ENCODE results near the gene PLVAP. TPM values are rescaled to one million over a fixed set of nuclear protein-coding genes. Genes with fewer than 3 reads are reported as not detected.

The PLVAP gene
- total and polyA plus RNA-seq, 9 of the 15 experiments (the other 6 are each of a cell fraction or from before 2014, with no cell fraction given), result 0.09 to 0.84 (median 0.51) TPM; not detected in 4

DNA sequence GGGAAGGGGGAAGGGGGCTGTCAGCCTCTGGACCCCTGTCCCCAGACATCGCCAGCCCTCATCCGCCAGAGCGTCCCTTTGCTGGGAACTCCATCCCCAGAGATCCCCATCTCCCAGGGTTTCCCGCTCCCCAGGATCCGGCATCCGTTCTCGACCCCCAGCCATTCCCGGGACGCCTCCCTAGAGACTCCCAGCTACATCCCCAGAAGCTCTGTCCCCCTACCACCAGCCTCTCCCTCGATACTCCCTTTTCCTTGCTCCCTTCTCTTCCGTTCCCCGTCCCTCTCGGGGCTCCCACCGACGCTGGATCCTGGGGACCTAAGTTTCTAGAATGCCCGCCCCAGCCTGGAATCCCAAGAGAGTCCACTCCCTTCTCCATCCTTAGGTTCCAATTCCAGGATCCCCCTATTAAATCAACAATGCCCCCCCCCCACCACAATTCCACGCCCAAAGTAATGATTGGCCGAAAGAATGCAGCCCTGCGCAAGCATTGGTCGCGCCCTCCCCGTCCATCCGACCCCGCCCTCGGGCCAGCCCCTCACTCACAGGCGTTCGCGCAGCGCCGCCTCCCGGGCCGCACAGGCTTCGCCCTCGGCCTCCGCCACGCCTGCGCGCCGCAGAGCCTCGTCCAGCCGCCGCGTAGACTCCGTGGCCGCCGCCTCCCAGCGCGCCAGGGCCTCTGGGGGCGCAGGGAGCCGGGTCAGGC, 13.7 kb upstream of the PLVAP start (continued):
- TF ChIP-seq, protein P1, sequence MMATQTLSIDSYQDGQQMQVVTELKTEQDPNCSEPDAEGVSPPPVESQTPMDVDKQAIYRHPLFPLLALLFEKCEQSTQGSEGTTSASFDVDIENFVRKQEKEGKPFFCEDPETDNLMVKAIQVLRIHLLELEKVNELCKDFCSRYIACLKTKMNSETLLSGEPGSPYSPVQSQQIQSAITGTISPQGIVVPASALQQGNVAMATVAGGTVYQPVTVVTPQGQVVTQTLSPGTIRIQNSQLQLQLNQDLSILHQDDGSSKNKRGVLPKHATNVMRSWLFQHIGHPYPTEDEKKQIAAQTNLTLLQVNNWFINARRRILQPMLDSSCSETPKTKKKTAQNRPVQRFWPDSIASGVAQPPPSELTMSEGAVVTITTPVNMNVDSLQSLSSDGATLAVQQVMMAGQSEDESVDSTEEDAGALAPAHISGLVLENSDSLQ (IDR thresholded peaks at IDR 0.05), result peak; percentile 73
- TF ChIP-seq NR2F6 (CRISPR knock-in tag; IDR thresholded peaks at IDR 0.05) (no peak), CREBBP (IDR thresholded peaks at IDR 0.05; ENCODE audit: low read depth, low read length) (no peak), KLF6 (CRISPR knock-in tag; IDR thresholded peaks at IDR 0.05; ENCODE audit: borderline replicate concordance) (no peak), NCOA6 (IDR thresholded peaks at IDR 0.05) (peak; percentile 50; the same call in 1 of the 2 replicates), ZNF253 (CRISPR knock-in tag; conservative IDR thresholded peaks at IDR 0.05) (no peak), RFX1 (IDR thresholded peaks at IDR 0.05) (no peak), ZNF384 (IDR thresholded peaks at IDR 0.05; ENCODE audit: low read depth, low read length) (no peak), HDAC1 (IDR thresholded peaks at IDR 0.05) (0 out of 4 replicates have a peak, but pooled peaks of 1 of the 2 experiments have one; percentile 44), BCOR (IDR thresholded peaks at IDR 0.05) (0 out of 2 replicates have a peak, but pooled peaks have one; percentile 7), RFX7 (CRISPR knock-in tag; IDR thresholded peaks at IDR 0.05) (no peak), ETV6 (IDR thresholded peaks at IDR 0.05; ENCODE audit: borderline replicate concordance in 1 of 2, low read depth in 2 of 2, low read length in 1 of 2) (no peak), ETV6 (CRISPR knock-in tag; IDR thresholded peaks at IDR 0.05; ENCODE audit: borderline replicate concordance) (no peak), SRSF9 (IDR thresholded peaks at IDR 0.05; ENCODE audit: borderline replicate concordance, low read depth, low read length) (no peak), SMARCA4 (IDR thresholded peaks at IDR 0.05) (0 out of 2 replicates have a peak, but pooled peaks have one; percentile 20)
- TF ChIP-seq, protein P2, sequence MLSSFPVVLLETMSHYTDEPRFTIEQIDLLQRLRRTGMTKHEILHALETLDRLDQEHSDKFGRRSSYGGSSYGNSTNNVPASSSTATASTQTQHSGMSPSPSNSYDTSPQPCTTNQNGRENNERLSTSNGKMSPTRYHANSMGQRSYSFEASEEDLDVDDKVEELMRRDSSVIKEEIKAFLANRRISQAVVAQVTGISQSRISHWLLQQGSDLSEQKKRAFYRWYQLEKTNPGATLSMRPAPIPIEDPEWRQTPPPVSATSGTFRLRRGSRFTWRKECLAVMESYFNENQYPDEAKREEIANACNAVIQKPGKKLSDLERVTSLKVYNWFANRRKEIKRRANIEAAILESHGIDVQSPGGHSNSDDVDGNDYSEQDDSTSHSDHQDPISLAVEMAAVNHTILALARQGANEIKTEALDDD (IDR thresholded peaks at IDR 0.05), result no peak
- TF ChIP-seq, protein P3, sequence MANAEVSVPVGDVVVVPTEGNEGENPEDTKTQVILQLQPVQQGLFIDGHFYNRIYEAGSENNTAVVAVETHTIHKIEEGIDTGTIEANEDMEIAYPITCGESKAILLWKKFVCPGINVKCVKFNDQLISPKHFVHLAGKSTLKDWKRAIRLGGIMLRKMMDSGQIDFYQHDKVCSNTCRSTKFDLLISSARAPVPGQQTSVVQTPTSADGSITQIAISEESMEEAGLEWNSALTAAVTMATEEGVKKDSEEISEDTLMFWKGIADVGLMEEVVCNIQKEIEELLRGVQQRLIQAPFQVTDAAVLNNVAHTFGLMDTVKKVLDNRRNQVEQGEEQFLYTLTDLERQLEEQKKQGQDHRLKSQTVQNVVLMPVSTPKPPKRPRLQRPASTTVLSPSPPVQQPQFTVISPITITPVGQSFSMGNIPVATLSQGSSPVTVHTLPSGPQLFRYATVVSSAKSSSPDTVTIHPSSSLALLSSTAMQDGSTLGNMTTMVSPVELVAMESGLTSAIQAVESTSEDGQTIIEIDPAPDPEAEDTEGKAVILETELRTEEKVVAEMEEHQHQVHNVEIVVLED (CRISPR knock-in tag; IDR thresholded peaks at IDR 0.05), result peak; percentile 77
- TF ChIP-seq, protein P4, sequence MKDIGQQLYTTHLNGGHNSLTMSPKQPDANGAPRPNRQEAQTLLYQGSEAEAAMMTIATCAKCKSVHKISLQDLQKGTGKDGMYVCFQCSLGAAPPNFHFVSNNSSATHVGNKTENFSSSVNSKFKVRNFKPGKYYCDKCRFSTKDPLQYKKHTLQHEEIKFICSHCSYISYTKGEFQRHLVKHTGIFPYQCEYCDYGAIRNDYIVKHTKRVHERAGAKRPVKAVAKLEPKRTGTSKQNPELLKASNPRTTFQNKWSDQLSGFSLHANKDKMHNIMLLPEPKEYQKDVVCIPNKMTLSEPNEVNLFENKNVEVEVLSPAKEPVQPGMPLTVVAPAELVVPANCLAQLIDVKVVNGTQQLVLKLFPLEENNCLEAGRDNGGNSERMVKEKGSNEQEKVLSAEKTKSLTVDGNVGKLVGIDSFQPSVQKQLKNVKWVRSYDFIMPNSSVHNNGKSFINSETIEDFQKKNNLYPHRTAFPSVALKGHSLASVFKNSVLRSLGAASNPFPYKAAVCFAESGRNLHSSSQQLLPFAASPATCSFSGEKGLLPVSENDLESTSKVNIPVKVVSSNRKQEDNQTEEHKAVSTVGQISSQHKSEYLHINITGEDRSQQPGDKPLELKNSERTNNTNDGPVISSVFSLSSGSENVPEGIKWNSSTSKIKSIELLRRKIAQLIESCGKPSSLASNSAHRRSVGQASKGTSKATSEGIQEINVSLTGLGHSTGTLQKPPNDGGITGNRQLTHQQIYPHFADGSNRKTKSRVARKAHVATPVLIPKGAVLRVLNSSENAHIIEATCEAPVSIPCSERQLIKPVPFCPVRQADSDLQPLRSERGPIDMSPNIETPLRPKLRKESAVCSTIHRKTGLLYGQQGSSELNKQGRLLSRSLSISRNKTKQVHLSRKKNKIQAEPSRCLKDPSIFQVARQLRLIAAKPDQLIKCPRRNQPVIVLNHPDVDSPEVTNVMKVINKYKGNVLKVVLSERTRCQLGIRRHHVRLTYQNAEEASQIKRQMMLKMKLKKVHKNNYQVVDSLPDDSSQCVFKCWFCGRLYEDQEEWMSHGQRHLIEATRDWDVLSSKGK (CRISPR knock-in tag; IDR thresholded peaks at IDR 0.05), result no peak
- TF ChIP-seq, protein P5, sequence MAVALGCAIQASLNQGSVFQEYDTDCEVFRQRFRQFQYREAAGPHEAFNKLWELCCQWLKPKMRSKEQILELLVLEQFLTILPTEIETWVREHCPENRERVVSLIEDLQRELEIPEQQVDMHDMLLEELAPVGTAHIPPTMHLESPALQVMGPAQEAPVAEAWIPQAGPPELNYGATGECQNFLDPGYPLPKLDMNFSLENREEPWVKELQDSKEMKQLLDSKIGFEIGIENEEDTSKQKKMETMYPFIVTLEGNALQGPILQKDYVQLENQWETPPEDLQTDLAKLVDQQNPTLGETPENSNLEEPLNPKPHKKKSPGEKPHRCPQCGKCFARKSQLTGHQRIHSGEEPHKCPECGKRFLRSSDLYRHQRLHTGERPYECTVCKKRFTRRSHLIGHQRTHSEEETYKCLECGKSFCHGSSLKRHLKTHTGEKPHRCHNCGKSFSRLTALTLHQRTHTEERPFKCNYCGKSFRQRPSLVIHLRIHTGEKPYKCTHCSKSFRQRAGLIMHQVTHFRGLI (CRISPR knock-in tag; IDR thresholded peaks at IDR 0.05), result no peak

All from K562 (cell line).